ENCODE measurements around the gene STXBP5L.
"Not testable (repeated sequence)": the region's sequence is repeated elsewhere in the genome, so short reads cannot be mapped to it uniquely, and the experiment has no call there.

Gene STXBP5L

DNA sequence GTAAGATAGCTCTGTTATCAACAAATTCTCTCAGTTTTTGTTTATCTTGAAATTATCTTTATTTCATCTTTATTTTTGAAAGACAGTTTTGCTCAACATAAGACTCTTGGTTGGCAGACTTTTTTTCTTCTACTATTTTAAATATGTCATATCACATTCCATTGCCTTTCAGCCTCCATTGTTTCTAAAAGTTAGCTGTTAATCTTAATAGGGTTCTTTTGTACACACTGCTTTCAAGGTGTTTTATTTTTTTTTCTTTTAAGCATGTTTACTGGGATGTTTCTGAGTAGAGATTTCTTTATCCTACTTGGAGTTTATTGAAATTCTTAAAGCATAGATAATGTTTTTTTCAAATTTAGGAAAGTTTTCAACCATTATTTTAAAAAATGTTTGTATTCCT is 294.6 kb downstream of the STXBP5L start:
- no peak overlapping the region for H3K4me2 ChIP-seq (ENCODE audit: low read depth, low read length)
- no peak overlapping the region for H2AFZ ChIP-seq (ENCODE audit: low read length)
- no peaks in the 10 kb centered on the region for H3K36me3 ChIP-seq (replicated peaks; ENCODE audit: insufficient read depth, low read length)
- no peaks in the 10 kb centered on the region for H3K9me3 ChIP-seq (replicated peaks; ENCODE audit: insufficient read depth, low read length)
- H3K9ac ChIP-seq (ENCODE audit: low read length): no peak overlapping the region
- no peaks in the 10 kb centered on the region for H3F3A ChIP-seq (ENCODE audit: insufficient read depth, low read length)
- DNase-seq: no peak
- H3K79me2 ChIP-seq (ENCODE audit: low read length): no peaks in the 10 kb centered on the region
- H3K27me3 ChIP-seq (replicated peaks; ENCODE audit: insufficient read depth, low read length): no peaks in the 10 kb centered on the region
- no peaks in the 10 kb centered on the region for H3K4me1 ChIP-seq (ENCODE audit: low read length)
- no peak for TF ChIP-seq EZH2phosphoT487 (IDR thresholded peaks at IDR 0.05; ENCODE audit: low read length)
- TF ChIP-seq EZH2 (optimal IDR thresholded peaks at IDR 0.05; ENCODE audit: low read depth, low read length): no peak
- TF ChIP-seq, protein P1, sequence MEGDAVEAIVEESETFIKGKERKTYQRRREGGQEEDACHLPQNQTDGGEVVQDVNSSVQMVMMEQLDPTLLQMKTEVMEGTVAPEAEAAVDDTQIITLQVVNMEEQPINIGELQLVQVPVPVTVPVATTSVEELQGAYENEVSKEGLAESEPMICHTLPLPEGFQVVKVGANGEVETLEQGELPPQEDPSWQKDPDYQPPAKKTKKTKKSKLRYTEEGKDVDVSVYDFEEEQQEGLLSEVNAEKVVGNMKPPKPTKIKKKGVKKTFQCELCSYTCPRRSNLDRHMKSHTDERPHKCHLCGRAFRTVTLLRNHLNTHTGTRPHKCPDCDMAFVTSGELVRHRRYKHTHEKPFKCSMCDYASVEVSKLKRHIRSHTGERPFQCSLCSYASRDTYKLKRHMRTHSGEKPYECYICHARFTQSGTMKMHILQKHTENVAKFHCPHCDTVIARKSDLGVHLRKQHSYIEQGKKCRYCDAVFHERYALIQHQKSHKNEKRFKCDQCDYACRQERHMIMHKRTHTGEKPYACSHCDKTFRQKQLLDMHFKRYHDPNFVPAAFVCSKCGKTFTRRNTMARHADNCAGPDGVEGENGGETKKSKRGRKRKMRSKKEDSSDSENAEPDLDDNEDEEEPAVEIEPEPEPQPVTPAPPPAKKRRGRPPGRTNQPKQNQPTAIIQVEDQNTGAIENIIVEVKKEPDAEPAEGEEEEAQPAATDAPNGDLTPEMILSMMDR (IDR thresholded peaks at IDR 0.05; ENCODE audit: low read length): no peak
- no peak overlapping the region for H3K27ac ChIP-seq (ENCODE audit: low read length)
- H3K9me2 ChIP-seq (replicated peaks; ENCODE audit: insufficient read depth, low read length): no peaks in the 10 kb centered on the region
- no peaks in the 10 kb centered on the region for H4K20me1 ChIP-seq (ENCODE audit: insufficient read depth, low read length)
- H3K4me3 ChIP-seq (ENCODE audit: low read length): no peak overlapping the region

DNA sequence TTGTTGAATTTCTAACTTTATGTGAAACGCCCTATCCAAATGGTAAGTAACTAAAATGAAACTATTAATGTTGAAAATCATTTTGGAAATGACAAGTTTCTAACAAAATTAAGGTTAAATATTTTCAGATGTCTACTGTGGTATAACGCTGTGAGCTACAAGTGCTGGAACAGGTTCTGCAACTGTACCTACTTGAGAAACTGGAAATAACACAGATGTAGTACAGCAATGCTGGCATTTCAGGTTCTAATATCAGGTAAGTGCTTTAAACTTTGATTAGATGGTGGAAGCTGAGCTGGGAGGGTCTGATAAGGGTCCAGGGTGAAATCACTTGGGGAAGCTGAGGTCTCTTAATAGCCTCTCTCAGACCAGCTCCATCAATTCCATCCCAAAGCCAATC is 315.1 kb downstream of the STXBP5L start:
- H3K9me2 ChIP-seq (replicated peaks; ENCODE audit: insufficient read depth, low read length): no peaks in the 10 kb centered on the region

DNA sequence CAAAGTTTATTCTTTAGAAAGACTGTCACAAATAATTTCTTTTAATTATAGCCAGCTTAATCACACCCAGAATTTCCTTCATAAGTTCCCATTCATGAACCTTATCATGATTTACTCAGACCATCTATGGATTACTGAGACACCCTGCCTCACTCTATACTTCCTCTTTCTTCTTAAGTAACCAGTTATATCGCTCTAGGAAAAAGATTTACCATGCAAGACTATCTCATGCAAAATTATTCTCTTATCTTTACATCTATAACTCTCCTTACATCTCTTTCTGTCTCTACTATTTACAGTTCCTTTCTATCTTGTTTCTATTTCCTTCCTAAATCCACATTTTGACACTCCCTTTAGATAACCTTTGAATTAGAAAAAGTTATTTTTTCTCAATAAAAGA is 321.0 kb downstream of the STXBP5L start:
- Histone ChIP-seq H3K9ac (ENCODE audit: low read length) (no peak overlapping the region), H3K27ac (ENCODE audit: low read length) (no peak overlapping the region), H4K20me1 (ENCODE audit: insufficient read depth, low read length) (no peaks in the 10 kb centered on the region), H3K9me3 (replicated peaks; ENCODE audit: insufficient read depth, low read length) (no peaks in the 10 kb centered on the region), H3K36me3 (replicated peaks; ENCODE audit: insufficient read depth, low read length) (no peaks in the 10 kb centered on the region), H3K79me2 (ENCODE audit: low read length) (no peaks in the 10 kb centered on the region), H3K9me2 (replicated peaks; ENCODE audit: insufficient read depth, low read length) (no peaks in the 10 kb centered on the region), H3F3A (ENCODE audit: insufficient read depth, low read length) (no peaks in the 10 kb centered on the region), H3K4me1 (ENCODE audit: low read length) (no peaks in the 10 kb centered on the region), H3K27me3 (replicated peaks; ENCODE audit: insufficient read depth, low read length) (no peaks in the 10 kb centered on the region), H2AFZ (ENCODE audit: low read length) (no peak overlapping the region), H3K4me3 (ENCODE audit: low read length) (no peak overlapping the region), H3K4me2 (ENCODE audit: low read depth, low read length) (no peak overlapping the region)
- TF ChIP-seq, protein P1 (IDR thresholded peaks at IDR 0.05; ENCODE audit: low read length): no peak
- no peak for TF ChIP-seq EZH2phosphoT487 (IDR thresholded peaks at IDR 0.05; ENCODE audit: low read length)
- no peak for TF ChIP-seq EZH2 (optimal IDR thresholded peaks at IDR 0.05; ENCODE audit: low read depth, low read length)
- DNase-seq: no peak

More for the DNA sequence above, 315.1 kb downstream of the STXBP5L start:
- no peaks in the 10 kb centered on the region for H3K79me2 ChIP-seq (ENCODE audit: low read length)
- no peak overlapping the region for H2AFZ ChIP-seq (ENCODE audit: low read length)
- no peak for DNase-seq
- H3K27me3 ChIP-seq (replicated peaks; ENCODE audit: insufficient read depth, low read length): no peaks in the 10 kb centered on the region
- H4K20me1 ChIP-seq (ENCODE audit: insufficient read depth, low read length): no peaks in the 10 kb centered on the region
- H3K4me3 ChIP-seq (ENCODE audit: low read length): no peak overlapping the region
- no peaks in the 10 kb centered on the region for H3K9me3 ChIP-seq (replicated peaks; ENCODE audit: insufficient read depth, low read length)
- H3K4me1 ChIP-seq (ENCODE audit: low read length): no peaks in the 10 kb centered on the region
- H3K4me2 ChIP-seq (ENCODE audit: low read depth, low read length): no peak overlapping the region
- no peak overlapping the region for H3K9ac ChIP-seq (ENCODE audit: low read length)
- H3F3A ChIP-seq (ENCODE audit: insufficient read depth, low read length): no peaks in the 10 kb centered on the region
- TF ChIP-seq EZH2 (optimal IDR thresholded peaks at IDR 0.05; ENCODE audit: low read depth, low read length): no peak
- no peak for TF ChIP-seq EZH2phosphoT487 (IDR thresholded peaks at IDR 0.05; ENCODE audit: low read length)
- TF ChIP-seq, protein P1 (IDR thresholded peaks at IDR 0.05; ENCODE audit: low read length): no peak
- no peaks in the 10 kb centered on the region for H3K36me3 ChIP-seq (replicated peaks; ENCODE audit: insufficient read depth, low read length)
- no peak overlapping the region for H3K27ac ChIP-seq (ENCODE audit: low read length)

DNA sequence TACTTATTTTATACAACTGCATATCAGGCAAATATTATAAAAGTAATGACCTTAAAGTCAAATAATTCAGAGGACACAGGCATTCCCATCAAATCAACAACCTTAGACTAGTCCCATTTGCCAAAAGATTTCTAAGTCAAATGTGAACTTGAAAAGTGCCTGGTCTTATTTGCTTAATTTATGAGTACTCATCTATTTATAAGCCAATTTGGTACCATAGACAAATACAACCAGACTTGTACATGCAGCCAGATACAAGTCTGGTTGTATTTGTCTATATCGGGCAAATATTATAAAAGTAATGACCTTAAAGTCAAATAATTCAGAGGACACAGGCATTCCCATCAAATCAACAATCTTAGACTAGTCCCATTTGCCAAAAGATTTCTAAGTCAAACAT is 322.2 kb downstream of the STXBP5L start:
- H3K36me3 ChIP-seq (replicated peaks; ENCODE audit: insufficient read depth, low read length); H3K9me3 ChIP-seq (replicated peaks; ENCODE audit: insufficient read depth, low read length); H3F3A ChIP-seq (ENCODE audit: insufficient read depth, low read length); H2AFZ ChIP-seq (ENCODE audit: low read length); H3K4me1 ChIP-seq (ENCODE audit: low read length); H4K20me1 ChIP-seq (ENCODE audit: insufficient read depth, low read length); H3K27me3 ChIP-seq (replicated peaks; ENCODE audit: insufficient read depth, low read length); H3K4me2 ChIP-seq (ENCODE audit: low read depth, low read length); DNase-seq; H3K79me2 ChIP-seq (ENCODE audit: low read length); H3K9me2 ChIP-seq (replicated peaks; ENCODE audit: insufficient read depth, low read length); H3K9ac ChIP-seq (ENCODE audit: low read length); H3K4me3 ChIP-seq (ENCODE audit: low read length); H3K27ac ChIP-seq (ENCODE audit: low read length): not testable (repeated sequence)

Data from MM.1S (cell line).